Measurements from ENCODE around the gene NPM1.
"Not testable (repeated sequence)": the region's sequence is repeated elsewhere in the genome, so short reads cannot be mapped to it uniquely, and the experiment has no call there.

Gene NPM1

GRCh38 chr5:171387345-171387969, at the start of gene NPM1:
TSS of gene NPM1 (plus strand) at chr5:171387849. CDS start at chr5:171387949, 100 bp downstream.
- DNase-seq, result peak; percentile 99

GRCh38 chr5:171340042-171340441, 47.6 kb upstream of the NPM1 start:
- DNase-seq, result no peak

GRCh38 chr5:171340491-171340890, 47.2 kb upstream of the NPM1 start:
- DNase-seq, result no peak

GRCh38 chr5:171342362-171343111, 45.1 kb upstream of the NPM1 start:
- DNase-seq, result peak; percentile 71

- DNase-seq, result no peak
Measured at GRCh38 chr5:171344936-171345608, 42.6 kb upstream of the NPM1 start.

- no peak for DNase-seq
Measured at GRCh38 chr5:171351536-171352073, 36.0 kb upstream of the NPM1 start.

- peak; percentile 22 for DNase-seq
Measured at GRCh38 chr5:171355302-171355724, 32.3 kb upstream of the NPM1 start.

GRCh38 chr5:171357843-171358242, 29.8 kb upstream of the NPM1 start:
- DNase-seq, result no peak

- DNase-seq, result not testable (repeated sequence)
Measured at GRCh38 chr5:171361151-171361550, 26.5 kb upstream of the NPM1 start.

GRCh38 chr5:171363249-171363648, 24.4 kb upstream of the NPM1 start:
- not testable (repeated sequence) for DNase-seq

- DNase-seq, result peak; percentile 54
Measured at GRCh38 chr5:171363846-171364245, 23.8 kb upstream of the NPM1 start.

- DNase-seq, result no peak
Measured at GRCh38 chr5:171365351-171365750, 22.3 kb upstream of the NPM1 start.

- DNase-seq, result no peak
Measured at GRCh38 chr5:171366645-171367044, 21.0 kb upstream of the NPM1 start.

- DNase-seq, result peak; percentile 84
Measured at GRCh38 chr5:171367424-171368370, 20.0 kb upstream of the NPM1 start.

GRCh38 chr5:171369056-171369455, 18.6 kb upstream of the NPM1 start:
- DNase-seq, result no peak

GRCh38 chr5:171369898-171370297, 17.8 kb upstream of the NPM1 start:
- DNase-seq, result no peak

GRCh38 chr5:171370881-171371280, 16.8 kb upstream of the NPM1 start:
- DNase-seq, result peak; percentile 20

- DNase-seq, result no peak
Measured at GRCh38 chr5:171371326-171371725, 16.3 kb upstream of the NPM1 start.

- no peak for DNase-seq
Measured at GRCh38 chr5:171379961-171380360, 7.7 kb upstream of the NPM1 start.

GRCh38 chr5:171384416-171384815, 3.2 kb upstream of the NPM1 start:
- DNase-seq, result not testable (repeated sequence)

GRCh38 chr5:171384999-171385398, 2.6 kb upstream of the NPM1 start:
- DNase-seq, result not testable (repeated sequence)

GRCh38 chr5:171386006-171386671, 1.5 kb upstream of the NPM1 start:
- no peak for DNase-seq

All from RPMI8226 (cell line).